GM18526 (cell line): ENCODE data around the gene C15orf61.

Experiments
- POLR2A ChIP-seq: IDR thresholded peaks from 3 replicates; pipeline ENCODE4 v1.6.1; 2011; ENCODE audit not compliant: insufficient read length; ENCODE audit errors: extremely low read depth

The C15orf61 gene

DNA sequence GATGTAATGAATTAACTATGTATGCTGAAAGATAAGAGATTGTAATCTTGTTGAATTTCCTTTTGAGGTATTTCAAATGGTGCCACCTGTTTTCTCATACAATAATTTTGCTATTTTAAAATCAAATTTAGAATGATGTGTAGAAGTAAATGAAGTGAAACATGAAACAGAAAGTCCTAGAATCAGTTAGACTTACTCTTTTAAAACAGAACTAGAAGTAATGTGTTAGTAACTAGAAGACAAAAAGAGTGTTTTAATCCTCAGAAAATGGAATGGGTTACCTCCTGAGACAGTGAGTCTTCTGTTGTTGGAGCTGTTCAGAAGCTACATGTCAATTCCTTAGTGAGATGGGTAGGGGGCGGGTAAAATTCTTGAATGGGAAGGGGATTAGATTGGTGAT is 13.4 kb downstream of the C15orf61 start:
- TF ChIP-seq POLR2A = no peak

DNA sequence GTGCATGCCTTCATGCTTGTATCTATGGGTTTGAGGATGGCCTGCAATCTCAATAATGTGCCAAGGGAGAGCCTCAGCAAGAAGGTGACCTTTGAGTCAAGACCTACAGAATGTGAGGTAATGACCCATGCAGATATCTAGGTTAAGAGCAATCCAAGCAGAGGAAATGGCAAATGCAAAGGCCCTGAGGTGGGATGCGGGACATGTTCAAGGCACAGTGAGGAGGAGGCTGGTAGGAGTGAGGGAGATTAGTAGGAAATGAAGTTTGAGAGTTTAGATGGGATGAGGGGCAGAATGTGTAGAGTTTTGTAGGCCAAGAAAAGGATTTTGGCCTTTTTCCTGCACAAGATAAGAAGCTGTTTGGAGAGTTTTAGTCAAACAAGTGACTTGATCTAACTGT is 16.8 kb downstream of the C15orf61 start:
- no peak for TF ChIP-seq POLR2A

DNA sequence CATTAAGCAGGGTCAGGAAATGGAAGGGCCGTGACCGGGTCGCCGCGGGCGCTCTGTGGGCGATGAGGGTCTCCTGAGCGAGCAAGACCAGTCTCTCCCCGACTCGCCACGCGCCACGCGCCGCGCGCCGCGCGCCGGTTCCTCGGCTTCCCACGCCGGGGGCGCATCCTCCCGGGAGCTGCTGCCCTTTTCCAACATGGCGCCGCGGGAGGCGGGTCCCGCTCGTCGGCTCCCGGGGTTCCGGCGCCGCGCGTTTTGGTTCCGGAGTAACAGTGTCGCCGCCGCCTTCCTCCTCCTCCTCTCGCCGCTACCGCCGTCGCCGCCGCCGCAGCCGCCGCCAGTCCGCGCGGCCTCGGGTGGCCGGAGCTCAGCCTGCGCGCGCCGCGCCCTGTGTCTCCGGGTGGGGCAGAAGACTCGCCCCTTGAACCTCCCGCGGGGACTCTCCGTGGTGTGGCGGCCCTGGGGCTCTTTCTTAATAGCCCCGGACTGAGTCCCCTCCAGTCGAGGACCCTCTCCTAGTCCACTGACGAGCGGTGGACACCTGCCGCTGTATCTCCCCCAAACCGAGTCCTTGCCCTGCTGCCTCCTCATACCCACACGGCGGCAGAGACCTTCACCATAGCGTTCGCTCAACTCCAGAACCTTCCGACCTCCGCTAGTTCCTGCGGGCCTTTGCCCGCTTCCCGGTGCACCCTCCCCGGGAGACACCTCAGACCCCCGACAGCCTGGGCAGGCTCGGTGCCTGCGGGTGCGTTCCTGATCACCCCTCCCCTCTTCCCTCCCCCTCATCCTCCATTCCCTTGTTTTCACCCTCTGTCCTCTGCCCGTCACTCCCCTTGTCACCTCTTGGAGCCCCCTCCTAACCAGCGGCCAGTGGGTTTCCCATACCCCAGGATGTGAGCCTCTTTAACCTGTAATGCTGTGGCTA is 21.8 kb downstream of the C15orf61 start, which contains the start of gene MAP2K5:
Gene MAP2K5 (plus strand): TSS at position 284 of the 928 bp plus-strand sequence. CDS start 633 bp downstream, at position 917.
- peak; percentile 71 for TF ChIP-seq POLR2A

DNA sequence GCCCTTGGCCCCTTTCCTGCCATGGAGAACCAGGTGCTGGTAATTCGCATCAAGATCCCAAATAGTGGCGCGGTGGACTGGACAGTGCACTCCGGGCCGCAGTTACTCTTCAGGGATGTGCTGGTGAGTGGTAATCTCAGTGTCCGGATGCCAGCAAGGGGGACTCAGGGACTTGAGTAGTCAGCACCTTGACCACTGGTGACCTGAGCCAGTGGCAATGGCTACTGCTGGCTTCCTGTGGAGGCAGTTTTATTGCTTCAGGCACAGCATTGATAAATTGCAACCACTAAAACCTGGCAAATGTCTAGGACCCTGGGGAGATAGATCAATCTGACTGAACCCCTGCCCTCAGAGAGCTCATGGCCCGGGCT is 22.4 kb downstream of the C15orf61 start:
- no peak for TF ChIP-seq POLR2A

DNA sequence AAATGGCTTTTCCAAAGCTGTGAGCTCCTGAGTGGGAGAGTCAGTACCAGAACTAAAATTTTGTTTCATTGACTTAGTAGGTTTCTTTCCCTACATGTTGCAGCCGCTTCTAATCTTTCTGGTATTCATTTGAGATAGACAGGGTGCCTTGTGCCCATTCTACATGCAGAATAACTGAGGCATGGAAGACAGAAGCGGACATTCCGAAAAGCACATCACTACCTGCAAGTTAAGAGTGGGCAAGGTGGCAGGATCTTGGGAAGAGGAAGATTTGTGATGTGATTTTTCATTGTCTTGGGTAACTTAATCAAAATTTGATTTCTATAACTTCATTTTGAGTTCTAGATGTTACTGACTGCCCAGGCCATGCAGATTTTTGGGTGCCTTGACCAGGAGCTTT is 23.5 kb downstream of the C15orf61 start:
- TF ChIP-seq POLR2A = no peak

DNA sequence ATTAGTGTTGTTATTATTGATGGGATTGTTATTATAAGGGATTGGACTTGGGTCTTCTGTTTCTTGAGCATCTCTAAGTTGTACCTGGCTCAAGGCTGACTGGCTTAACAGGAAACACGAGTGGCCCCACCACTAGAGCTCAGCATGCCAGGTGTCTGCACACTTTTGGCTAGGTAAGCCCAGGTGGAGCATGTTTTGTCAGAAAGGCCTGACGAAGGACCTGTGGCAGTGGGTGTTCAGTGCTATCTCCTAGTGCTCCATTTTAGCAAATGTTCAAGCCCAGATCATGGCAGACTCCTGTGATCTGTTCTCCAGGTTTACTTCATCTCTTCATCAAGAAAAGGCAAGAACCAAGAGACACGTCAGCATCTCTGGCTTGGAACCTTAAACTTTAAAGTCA is 24.9 kb downstream of the C15orf61 start:
- TF ChIP-seq POLR2A = no peak

DNA sequence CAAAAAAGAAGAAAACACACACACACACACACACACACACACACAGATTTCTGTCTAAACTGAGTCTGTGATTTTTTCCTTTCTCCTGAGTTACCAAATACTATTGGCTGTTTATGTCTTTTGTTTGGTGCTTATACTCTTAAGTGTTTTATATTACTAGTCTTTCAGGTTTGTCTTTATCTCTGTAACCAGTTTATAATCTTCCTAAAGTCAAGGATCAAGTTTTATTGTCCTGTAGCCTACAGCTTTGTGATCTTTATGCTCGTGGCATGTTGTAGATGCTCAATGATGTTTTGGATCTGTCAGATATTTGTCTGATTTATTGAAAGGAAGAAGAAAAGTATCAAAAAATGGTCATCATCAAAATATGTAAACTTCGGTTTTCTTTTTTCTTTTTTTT is 26.1 kb downstream of the C15orf61 start:
- TF ChIP-seq POLR2A = no peak

DNA sequence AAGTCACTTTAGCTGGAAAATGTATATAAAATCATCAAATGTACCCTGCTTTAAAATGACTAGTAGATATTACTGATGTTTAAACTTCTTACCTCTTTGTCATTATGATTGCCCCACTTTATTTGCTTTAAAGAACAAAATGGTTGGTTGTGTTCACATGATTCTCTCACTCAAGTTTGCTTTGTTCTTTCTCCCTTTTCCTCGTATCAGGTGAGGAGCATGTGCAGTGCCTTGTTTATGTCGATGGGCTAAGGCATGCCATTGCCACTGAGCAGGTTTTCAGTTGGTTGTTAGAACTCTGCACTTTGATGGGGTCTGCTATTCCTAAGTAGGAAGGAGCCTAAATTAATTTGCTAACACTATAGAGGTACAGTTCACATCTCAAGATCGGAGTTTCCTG is 26.9 kb downstream of the C15orf61 start:
- TF ChIP-seq POLR2A = no peak

DNA sequence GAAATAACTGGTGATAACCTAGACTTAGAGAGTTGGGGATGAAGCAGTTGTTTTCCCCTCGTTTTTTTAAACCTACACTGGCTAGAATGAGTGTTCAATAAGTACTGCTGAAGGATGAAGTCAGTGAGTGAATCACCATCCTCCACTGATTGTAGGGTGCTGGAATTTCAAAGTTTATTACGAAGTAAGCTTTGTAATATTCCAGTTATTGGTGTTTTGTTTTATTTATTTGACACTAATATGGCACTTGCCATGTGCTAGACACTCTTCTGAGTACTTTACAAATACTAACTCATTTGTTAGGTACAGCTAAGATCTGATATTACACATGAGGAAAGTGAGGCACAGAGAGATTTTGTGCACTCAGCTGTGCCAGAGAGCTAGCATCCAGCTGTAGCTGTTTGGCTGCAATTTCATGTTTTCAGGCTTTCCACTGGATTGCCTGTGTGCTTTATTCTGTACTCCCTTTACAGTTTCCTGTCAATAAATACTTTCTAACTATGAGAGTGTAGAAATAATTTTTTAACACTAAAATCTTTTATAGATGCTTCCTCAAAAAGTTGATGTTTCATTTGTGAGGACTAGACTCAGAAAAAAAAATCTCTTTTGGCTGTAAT is 27.4 kb downstream of the C15orf61 start:
- TF ChIP-seq POLR2A = no peak

DNA sequence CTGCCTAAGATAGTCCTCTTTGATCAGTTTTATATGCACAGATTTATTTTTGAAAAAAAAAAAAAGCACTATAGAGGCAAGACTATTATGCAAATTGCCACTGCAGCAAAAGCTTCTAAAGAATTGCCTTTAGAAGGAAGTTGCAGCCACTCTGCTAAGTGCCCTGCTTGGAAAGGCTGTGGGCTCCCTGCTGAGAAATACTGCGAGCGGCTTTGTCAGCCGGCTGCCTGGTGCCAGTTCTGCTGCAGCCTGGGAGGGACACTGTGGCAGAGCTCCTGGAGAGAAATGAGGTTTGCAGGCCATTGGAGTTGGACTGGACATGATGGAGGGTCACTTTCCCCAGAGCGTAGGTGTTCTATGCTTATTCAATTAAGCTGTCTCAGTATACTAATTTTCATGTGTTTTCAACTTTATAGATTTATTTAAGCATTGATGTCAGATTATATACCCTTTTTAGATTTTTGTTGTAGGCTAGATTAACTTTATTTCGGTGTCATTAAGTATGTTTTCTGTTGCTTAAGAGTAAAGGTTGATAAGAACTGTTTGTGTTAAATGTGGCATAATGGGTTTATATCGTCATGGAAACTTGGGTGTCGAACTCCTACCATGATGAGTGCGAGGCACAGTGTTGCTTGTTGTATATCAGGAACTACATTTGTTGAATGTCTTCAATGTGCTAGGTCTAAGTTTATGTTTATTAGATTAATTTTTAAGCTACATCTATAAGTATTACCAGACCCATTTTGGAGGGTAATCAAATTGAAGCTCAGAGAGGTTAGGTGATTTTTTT is 28.1 kb downstream of the C15orf61 start:
- TF ChIP-seq POLR2A = no peak

DNA sequence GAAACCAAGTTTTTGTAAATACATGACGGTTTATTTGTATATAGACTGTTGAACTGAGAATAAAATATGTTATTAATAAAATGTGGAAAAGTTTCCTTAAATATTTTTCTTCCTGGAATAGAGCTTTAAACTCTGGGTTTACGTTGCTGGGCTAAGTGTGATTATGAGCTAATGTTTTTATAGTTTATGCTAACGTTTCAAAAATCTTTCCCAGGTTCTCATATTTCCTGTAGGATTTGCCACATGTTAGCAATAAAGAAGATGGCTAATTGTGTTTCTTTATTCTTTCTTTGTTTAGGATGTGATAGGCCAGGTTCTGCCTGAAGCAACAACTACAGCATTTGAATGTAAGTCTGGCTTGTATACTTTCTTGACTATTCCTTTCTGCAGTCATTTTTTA is 28.8 kb downstream of the C15orf61 start:
- TF ChIP-seq POLR2A = no peak

DNA sequence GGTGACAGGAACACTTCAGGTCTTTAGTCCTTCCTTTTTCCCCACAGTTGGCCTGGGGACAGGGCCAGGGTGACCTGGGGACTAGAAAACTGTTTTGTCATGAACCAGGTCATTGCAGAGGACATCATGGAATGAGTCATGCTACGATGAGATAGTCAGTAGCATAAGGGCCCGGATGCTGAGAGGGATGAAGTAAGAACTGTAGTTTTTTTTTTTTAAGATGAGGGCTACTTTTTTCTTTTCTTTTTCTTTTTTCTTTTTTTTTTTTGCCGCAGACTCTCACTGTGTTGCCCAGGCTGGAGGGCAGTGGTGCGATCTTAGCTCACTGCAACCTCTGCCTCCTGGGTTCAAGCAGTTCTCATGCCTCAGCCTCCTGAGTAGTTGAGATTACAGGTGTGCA is 29.6 kb downstream of the C15orf61 start:
- no peak for TF ChIP-seq POLR2A

DNA sequence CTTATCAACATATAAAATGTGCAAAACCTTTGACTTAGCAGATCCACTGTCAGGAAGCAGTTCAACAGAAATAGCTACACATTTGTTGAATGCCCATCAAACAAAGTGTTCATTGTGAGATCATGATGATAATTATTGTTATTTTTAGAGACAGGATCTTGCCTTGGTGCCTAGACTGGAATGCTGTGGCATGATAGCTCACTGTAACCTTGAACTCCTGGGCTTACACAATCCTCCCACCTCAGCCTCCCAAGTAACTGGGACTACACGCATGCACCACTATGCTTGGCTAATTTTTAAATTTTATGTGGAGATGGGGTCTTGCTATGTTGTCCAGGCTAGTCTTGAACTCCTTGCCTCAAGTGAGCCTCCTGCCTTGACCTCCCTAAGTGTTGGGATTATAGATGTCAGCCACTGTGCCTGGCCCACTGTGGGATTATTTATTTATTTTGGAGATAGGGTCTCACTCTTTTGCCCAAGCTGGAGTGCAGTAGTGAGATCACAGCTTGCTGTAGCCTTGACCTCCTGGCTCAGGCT is 30.3 kb downstream of the C15orf61 start:
- no peak for TF ChIP-seq POLR2A

DNA sequence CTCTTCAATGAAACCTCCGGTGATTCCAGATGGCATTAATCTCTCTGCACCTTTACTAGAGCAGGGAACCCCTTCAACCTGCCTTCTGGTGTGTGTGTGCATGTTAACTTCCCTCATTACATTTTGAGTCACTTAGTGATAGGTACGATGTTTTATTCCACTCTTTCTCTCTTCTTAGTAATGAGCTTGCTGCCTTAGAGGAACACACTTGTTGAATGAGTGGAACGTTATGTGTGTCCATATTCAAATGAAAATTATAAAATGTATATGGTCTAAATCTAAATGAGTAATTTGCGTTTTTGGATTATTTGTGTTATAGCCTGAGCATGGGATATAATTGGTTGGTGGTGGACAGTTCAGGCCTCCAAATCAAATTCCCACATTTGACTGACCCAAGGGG is 33.6 kb downstream of the C15orf61 start:
- TF ChIP-seq POLR2A = no peak

DNA sequence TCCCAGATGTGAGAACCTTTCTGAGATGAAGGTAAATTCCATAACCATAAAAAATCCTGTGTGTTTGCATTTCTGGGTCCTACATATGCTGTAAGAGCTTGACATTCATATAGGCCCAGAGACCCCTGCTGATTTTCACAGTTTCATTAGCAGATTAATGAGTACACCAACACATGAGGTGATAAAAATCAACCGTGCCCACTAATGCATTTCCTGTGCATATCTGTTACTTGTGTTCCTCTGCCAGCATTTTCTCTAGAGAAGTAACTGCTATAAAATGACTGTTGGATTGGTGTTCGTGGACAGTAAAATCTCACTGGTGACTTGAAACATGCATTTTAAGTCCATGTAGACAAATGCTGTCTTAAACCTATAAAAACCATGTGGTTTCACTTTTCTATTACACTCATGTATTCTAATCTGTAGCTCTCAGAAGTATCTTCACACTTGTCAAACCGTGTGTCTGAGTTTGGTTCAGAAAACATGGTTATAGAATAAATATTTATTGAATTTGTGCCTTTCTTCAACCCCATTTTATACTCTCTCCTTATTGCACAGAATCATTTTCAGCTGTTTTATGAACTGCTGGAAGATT is 36.1 kb downstream of the C15orf61 start:
- no peak for TF ChIP-seq POLR2A
